GM12801 (cell line): ENCODE measurements around the gene CHMP2B.

Source experiments
- CTCF ChIP-seq: IDR thresholded peaks from one replicate; pipeline ENCODE4 v1.5.1; 2011; ENCODE audit warnings: control low read depth; ENCODE audit not compliant: insufficient read length; ENCODE audit errors: extremely low read depth

The CHMP2B gene

DNA sequence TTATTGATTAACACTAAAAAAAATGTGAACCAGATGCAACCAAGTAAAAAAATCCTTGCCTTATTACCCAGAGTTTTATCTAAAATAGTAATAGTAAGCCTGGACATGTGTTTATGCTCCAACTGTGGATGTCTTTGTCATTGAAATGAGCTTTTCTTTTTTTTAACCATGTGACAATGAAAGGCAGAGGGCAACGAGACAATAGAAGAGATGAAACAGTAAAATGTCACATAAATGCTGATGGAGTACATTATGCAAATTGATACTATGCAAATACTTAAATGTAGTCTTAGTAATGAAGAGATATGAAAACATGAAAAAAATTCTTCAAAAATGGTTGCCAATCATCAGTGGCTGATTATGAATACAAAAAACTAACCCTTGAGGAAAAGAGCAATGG, 20.5 kb upstream of the CHMP2B start:
- TF ChIP-seq CTCF: no peak

DNA sequence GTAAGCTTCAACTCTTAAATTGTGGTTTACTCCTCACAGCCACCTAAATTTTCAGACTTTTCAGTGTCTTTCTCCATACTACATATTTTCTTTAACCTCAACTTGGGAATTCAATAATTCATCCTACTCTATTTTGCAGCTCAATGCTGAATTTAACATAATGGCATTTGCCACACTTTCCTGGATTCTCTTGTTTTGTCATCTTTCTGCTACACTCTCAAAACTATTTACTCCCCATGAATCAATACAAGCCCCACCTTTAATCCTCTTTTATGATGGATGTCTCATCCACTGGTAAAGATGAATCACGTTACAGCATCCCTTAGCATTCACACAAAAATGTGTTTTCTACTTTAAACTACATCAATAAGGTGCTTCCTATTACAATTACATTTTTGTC, 19.6 kb upstream of the CHMP2B start:
- TF ChIP-seq CTCF: no peak

GRCh38 chr3:87209111-87209510, 18.0 kb upstream of the CHMP2B start:
- TF ChIP-seq CTCF: no peak

DNA sequence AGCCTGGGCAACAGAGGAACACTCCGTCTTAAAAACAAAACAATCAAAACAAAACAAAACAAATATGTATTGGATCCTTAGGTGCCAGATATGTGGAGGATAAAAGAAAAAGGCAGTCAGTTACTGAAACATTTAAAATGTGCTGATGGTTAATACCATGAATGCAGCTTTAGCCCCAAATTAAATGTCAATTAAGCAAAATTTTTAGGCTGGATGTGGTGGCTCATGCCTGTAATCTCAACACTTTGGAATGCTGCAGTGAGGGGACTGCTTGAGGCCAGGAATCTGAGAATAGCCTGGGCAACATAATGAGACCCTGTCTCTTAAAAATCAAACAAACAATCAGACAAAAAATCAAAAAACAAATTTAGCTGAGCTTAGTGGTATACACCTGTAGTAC, 8.5 kb upstream of the CHMP2B start:
- TF ChIP-seq CTCF: no peak

GRCh38 chr3:87219611-87220010, 7.5 kb upstream of the CHMP2B start:
- TF ChIP-seq CTCF: no peak

- TF ChIP-seq CTCF: no peak
Observed at GRCh38 chr3:87225659-87226058, 1.4 kb upstream of the CHMP2B start.

DNA sequence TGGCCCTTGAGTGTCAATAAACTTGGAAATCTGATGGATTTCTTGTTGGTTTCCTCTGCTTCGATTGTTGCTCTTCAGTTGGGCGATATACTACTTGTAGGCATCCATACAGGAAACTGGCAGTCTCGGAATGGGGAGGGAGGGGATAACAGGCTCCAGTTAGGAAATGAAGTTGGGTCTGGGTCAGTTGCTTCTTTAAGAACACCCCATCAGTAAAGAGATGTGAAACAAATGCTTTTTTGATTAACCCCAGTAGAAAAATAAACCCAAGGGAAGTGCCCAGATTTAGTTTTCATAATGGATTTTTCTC, 681 bp downstream of the CHMP2B start:
- no peak for TF ChIP-seq CTCF

GRCh38 chr3:87228316-87228715, 1.2 kb downstream of the CHMP2B start:
- TF ChIP-seq CTCF: no peak
